ENCODE data around the gene RFX1. TPM values are rescaled to one million over a fixed set of nuclear protein-coding genes. Genes with fewer than 3 reads are reported as not detected.

Gene RFX1
- total RNA-seq, 1 donor from 2014 or later, result 16.2 TPM

DNA sequence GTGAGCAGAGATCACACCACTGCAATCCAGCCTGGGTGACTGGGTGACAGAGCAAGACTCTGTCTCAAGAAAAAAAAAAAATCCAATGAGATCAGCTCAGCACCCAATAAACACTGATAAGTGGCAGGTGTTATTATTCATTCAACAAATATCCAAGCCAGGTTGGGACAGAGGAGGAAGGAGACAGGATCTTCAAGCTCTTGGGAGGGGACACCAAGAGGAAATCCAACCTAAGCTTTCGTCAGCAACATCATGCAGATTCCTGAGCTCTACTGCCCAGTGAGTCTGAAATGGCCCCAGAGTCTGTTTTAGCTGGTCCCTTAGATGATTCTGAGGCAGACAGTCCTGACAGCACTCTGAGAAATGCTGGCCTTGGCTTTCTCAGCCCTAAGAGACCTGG is 7.7 kb downstream of the RFX1 start:
- intact Hi-C loops (cut with micrococcal nuclease), result no loop called here

DNA sequence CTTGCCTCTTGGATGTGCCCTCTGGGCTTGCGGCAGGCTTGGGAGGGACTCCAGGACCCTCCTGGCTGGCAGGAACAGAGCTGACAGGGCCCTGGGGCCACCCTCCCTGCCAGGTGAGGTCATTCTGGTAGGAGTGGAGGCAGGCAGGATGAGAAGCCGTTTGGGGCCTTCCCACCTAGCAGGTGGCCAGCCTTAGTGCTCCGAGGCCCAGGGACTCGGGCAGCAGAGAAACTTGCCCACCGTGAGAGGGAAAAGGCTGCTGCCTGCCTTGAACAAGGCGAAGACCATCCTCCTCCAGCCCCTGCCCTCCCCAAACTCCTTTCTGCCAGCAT is 8.5 kb downstream of the RFX1 start:
- intact Hi-C loops (cut with micrococcal nuclease), result no loop called here

DNA sequence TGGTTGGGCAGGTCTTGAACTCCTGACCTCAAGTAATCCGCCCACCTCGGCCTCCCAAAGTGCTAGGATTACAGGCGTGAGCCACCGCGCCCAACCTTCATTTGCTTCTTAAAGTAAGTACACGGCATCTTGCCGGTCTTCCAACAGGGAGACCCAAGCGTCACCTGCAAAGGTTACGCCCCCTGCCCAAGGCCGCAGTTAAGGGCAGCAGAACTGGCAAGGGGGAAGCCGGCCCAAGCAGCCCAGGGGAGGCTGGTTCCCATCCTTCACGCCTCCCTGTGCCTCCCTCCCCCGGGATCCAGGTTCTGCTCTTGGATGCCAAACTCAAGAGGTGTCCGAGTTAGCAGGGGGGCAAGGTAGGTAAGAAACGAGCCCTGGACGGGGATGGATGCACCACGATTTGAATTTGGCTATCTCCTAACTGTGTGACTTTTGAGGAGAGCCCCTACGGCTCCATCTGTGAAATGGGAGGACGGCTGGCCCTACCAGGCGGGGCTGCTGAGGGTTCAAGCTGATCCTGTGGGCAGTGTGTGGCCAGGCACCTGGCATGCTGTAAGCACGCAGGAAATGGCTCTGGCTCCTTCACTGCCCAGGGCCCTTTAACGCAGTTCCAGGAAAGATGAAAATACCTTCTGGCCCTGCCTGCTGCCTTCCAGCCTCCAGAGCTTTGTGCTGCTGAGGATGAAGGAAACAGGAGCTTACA is 9.0 kb downstream of the RFX1 start:
- intact Hi-C loops (cut with micrococcal nuclease), result no loop called here

DNA sequence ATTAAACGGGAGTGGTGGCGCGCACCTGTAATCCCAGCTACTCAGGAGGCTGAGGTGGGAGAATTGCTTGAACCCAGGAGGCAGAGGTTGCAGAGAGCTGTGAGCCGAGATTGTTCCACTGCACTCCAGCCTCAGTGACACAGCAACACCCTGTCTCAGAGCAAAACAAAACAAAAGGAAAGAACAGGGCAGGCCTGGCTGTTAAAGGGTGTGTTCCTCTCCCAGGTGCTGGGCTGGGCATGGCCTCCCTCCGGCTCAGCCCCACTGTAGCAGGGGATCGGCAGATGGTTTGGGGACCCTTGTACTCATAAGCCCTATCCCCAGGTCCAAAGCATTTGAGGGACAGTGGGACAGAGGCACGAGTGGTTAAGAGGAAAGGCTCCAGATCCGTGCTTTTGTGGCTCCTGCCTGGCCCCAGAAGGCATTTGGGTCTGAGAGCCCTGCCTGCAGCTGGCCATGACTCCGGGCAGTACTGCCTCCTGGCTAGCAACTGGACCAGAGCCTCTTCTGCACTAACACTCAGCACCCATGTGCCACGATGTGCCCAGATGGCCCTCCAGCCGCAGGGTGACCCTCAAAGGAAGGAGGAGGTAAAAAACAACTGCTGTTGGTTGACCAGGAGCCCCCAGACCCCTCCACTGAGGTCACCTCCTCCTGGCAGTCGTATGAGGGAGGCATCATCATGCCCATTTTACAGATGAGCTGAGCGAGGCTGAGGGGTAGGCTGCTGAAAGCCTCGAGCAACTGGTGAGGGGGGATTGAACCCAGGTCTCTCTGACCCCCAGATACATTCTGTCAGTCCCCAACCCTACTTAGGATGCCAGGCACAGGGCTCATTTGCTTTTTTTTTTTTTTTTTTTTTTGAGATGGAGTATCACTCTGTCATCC is 10.0 kb downstream of the RFX1 start:
- intact Hi-C loops (cut with micrococcal nuclease), result no loop called here

DNA sequence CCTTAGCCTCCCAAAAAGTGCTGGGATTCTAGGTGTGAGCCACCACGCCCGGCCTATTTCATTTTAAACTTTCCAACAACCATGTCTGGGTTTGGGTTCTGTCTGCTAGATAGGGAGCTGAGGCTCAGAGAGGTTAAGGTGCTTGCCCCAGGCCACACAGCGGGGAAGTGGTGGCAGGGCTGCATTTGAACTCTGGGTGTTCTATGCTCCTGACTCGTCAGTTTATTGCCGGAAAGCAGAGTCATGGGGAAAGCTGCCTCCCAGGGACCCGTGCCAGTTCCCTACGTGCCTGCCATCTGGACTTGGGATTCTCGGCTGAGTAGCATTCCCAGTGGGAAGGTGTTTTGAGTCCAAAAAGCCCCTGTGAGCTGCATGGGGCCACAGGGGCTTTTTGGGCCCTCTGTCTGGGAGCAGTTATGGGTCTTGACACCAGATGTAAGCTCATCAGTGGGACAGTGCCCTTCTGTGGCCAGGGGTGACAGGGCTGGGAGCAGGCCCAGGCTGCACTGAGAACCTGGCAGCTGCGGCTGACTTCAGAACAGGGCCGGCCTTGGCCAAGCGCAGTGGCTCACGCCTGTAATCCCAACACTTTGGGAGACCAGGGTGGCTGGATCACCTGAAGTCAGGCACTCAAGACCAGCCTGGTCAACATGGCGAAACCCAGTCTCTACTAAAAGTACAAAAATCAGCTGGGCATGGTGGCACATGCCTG is 10.9 kb downstream of the RFX1 start:
- intact Hi-C loops (cut with micrococcal nuclease), result no loop called here

DNA sequence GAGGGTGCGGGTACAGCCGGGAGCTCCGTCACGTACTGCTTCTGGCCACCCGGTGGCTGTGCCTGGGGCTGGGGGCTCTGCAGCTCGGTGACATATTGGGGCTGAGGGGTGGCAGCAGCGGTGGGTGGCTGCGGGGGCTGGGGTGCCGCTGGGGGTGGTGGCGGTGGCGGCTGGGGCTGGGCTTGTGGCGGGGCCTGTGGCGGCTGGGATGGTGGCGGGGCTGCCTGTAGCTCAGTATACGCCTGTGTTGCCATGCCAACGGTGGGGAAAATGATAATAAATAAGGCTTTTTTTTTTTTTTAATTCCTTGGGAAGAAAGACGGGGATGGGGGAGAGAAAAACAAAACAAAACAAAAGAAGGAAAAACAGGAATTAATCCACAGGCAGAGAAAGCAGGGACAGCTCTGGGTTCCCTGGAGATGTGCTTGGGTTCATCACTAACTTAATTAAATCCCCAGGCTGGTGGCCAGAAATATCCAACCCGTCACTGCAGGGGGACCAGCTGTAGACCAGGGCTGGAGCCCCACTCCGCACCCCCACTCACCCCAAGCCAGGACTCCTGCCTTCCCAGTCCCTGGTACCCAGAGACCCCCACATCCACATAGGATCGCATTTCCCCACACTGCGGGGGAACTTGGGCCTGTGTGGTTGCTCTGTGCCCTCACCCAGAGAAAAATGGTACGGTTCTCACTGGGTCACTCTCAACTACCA is 12.4 kb downstream of the RFX1 start:
- intact Hi-C loops (cut with micrococcal nuclease), result no loop called here

DNA sequence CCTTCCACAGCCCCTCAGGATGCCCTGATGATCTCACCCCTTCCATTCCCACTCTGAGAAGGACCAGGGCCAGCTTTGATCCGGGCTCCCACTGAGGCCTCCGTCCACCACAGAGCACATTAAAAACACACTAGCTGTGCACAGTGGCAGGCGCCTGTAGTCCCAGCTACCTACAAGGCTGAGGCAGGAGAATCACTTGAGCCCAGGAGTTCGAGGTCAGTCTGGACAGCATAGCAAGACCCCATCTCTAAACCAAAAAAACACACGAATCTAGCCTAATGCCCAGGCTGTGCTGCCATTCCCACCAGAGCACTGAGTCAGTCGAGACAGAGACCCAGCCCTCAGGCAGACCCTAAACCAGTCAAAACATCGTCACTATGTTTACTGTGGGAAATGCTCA is 14.1 kb downstream of the RFX1 start:
- intact Hi-C loops (cut with micrococcal nuclease), result no loop called here

DNA sequence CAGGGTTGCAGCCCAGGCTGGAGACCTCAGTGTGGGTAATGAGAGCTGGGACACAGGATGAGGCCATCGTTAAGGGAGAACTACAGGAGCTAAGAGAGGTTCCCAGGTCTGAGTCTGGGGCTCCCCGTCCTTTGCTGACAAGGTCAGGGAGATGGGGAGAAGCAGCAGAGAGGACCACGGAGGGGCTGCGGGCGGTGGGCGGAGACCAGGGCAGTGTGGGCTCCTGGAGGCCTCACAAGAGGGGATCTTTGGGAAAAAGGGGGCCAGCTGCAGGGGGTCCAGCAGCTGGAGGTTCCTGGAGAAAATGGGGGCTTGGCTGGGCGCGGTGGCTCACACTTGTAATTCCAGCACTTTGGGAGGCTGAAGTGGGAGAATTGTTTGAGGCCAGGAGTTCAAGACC is 16.0 kb downstream of the RFX1 start:
- intact Hi-C loops (cut with micrococcal nuclease), result no loop called here

DNA sequence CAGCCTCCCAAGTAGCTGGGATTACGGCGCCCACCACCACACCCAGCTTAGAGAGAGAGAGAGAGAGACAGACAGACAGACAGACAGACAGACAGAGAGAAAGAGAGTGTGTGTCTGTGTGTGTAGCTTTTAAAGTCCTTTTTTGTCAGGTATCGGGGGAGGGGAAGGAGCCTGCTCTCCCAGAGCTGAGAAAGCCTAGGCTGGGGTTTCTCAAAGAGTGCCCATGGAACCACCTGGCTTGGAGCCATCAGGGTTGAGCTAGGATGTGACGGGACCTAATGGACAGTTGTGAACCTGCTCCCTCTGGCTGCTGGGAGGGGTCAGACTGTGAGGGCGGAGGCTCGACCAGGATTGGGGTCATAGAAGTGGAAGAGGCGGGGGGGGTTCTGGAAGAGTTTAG is 16.6 kb downstream of the RFX1 start:
- intact Hi-C loops (cut with micrococcal nuclease), result loop anchor here (5.0 kb wide), 1 partner anchor 1138 kb away; a partner anchor contains a TSS

DNA sequence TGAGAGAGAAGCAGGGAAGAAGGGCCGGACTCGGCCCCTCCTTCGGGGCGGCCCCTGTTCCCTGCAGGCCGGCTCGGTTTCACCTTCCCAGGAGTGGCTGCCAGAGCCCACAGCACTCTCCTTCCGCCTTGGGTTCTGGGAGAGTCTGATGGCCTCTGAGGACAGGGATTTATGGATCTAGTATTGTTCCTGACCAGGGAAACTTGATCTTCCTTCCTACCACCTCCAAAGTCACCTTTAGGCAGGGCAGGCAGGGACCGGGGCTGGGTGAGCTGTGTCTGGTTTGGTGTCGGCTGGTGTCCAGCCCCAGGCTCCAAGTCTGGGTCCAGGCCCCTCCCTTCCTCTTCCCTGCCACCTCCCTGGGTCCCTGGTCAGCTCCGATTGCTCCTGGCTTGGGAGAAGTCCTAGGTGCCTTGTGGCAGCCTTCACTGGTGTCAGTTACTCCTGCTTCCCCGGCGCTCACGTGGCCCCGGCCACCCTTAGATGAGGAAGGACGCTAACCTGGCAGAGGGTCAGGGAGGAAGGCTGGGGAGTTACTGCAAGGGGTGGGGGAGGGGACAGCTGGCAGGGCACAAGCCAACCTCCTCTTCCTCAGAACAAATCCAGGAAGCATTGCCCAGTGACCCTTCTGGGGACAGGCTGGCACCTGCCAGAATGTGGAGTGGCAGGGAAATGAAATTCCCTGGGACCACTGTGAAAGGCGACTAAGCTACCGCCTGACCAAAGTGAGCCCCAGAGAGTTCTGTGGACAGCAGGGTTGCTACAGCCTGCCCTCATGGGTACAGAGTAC is 18.8 kb downstream of the RFX1 start:
- intact Hi-C loops (cut with micrococcal nuclease), result loop anchor here (5.0 kb wide), 1 partner anchor 1140 kb away; a partner anchor contains a TSS

DNA sequence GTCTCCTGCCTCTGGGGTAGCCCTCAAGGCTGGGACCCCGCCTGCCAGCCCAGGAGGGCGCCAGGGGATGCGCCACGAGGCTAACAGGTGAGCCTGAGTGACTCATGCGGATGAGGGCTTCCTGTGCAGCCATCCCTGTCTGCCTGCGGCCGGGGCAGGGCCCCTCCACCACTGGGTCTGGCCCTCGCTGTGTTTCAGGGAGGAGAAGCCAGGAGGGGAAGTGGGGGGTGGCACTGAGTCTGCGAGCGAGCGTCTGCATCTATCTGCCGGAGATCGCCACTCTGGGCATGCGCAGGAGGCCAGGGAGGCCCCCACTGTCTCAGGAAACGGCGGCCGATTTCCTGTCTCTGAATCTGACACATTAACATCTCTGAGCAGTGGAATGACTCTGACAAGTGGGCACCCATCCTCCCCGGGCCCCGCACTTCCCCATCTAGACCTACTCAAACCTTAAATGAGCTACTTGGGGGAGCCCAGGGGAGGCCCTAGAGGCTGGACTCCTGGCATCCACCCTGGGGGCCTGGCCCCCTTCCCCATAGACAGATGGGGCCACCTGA is 19.7 kb downstream of the RFX1 start:
- intact Hi-C loops (cut with micrococcal nuclease), result loop anchor here (1.0 to 5.0 kb wide), 7 partner anchors 16 to 1141 kb away; partner anchors contain the start of genes DCAF15, PRKACA and RFX1

DNA sequence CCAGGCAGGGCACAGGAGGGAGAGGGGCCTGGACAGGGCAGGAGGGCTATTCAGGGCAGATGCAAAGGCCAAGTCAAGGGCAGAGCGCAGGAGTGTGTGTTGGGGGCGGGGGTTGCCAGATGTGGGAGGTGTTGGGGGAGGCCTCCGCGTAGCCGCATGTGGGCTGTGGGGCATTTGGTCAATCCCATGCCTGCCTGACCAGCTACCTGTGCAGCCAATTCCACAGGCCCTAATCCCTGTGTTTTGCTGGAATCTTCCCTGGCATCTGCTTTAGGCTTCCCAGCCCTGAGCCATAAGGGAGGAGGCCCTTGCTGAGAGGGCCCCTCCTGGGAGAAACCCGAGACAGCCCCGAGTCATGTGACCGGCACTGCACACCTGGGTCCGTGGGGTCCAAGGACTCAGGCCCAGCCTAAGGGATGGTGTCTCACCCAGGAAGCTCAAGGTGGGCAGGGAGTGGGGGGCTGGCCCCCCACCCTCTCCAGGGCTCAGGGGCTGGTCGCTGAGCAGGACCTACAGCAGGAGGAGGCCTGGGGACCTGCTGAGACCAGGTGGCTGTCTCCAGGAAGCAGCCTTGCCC is 20.3 kb downstream of the RFX1 start:
- intact Hi-C loops (cut with micrococcal nuclease), result loop anchor here (1.0 to 5.0 kb wide), 7 partner anchors 16 to 1141 kb away; partner anchors contain the start of genes DCAF15, PRKACA and RFX1

DNA sequence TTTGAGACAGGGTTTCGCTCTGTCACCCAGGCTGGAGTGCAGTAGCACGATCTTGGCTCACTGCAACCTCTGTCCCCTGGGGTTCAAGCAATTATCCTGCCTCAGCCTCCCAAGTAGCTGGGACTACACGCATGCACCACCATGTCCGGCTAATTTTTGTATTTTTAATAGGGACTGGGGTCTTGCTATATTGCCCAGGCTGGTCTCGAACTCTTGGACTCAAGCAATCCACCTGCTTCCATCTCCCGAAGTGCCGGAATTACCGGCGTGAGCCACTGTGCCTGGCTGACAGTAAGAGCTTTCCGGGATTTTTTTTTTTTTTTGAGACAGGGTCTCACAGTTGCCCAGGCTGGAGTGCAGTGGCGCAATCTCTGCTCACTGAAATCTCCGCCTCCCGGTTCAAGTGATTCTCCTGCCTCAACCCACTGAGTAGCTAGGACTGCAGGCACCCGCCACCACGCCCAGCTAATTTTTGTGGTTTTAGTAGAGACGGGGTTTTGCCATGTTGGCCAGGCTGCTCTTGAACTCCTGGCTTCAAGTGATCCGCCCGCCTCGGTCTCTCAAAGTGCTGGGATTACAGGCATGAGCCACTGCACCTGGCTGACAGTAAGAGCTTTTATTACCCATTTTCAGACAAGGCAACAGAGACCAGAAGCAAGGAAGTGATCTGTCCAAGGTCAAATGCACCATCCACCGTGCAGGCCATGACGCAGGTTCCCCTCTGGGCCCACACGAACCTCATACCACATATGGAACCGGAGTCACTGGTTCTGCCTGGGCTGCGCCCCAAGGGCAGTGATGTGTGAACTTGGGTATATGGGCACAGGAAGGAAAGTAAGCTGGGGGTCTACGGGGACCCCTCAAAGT is 21.0 kb downstream of the RFX1 start:
- intact Hi-C loops (cut with micrococcal nuclease), result loop anchor here (5.0 kb wide), 1 partner anchor 1142 kb away; a partner anchor contains a TSS

DNA sequence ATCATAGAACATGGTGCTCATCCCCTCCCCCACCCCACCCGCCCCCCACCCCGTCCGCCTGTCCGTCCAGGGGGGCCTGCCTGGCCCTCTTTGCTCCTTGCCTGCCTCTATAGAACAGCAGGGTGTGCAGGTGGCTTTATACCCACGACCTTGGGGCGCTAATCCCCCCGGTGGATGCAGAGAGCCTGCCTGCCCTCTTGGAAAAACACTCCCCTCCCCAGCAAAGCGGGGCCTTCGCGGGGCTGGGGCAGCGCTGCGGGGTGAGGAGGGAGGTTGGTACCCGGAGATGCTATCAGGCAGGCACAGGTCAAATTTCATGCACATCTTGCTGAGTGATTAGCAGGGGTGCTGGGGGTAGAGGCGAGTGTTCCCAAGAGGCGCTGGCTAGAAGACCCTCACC is 21.9 kb downstream of the RFX1 start:
- intact Hi-C loops (cut with micrococcal nuclease), result no loop called here

DNA sequence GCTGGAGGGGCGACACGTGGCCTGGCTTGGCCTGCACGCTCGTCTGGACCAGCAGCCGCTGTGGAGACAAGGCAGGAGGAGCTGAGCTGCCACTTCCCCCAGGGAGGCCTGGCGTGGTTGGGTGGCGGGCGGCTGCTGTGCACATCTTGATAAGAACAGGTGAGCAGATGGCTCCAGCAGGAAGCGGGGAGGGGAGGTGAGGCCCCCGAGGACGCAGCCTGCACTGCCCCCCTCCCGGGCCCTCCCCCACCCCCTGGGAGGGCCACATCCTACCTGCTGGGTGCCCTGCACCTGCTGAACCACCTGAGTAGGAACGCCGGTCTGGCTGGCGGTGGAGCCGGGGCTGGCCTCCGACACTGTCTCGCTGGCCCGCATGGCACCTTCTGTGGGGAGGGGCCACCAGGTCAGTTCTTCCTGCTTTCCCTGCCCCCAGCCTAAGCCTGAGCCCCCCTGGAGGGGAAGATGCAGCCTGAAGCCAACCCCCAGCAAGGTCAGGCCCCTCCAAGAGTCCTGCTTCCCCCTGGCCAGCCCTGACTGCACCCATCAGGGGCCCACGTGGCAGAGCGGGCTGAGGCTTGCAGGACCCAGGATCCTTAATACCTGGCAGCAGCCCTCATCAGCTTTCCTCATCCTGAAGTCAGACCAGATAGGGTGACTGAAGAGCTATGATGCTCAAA is 22.8 kb downstream of the RFX1 start:
- intact Hi-C loops (cut with micrococcal nuclease), result no loop called here

DNA sequence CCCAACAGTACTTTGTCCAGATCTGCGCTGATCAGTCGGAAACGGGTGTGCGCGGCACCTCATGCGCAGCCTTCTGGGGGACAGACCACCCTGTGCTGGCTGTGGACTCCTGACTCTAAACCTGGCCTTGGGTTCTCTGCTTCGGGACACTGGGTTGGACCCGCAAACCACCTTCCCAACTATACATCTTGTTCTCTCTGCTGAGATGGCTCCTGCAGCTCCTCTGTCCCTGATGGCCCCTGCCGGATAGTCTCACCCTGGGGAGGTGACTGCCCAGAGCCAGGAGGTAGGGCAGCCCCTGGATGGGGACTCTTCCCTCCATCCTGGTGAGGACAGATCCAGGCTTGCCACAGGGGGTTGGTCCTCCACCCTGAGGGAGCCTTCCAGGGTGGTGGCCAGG is 23.3 kb downstream of the RFX1 start:
- intact Hi-C loops (cut with micrococcal nuclease), result no loop called here

DNA sequence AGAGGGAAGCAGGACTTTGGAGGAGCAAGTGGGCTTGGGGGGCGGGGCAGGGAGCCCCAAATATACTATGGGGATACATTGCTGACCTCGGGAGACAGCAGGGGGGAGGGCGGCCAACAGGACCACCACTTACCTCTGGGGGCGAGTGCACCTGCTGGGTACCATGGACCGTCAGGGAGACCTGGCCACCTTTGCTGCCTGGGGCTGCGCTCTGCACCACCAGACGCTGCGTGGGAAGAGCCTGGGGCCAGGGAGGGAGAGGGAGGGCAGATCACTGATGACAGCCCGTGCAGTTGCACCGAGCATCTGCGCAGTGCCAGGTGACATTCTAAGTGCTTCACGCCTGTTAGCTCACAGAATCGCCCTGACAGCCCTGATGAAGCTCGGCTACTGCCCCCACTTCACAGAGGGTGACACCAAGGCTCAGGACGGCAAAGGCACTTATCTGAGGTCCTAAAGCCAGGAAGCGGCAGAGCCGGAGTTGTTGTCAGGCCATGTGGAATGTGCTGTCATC is 24.1 kb downstream of the RFX1 start:
- intact Hi-C loops (cut with micrococcal nuclease), result no loop called here

DNA sequence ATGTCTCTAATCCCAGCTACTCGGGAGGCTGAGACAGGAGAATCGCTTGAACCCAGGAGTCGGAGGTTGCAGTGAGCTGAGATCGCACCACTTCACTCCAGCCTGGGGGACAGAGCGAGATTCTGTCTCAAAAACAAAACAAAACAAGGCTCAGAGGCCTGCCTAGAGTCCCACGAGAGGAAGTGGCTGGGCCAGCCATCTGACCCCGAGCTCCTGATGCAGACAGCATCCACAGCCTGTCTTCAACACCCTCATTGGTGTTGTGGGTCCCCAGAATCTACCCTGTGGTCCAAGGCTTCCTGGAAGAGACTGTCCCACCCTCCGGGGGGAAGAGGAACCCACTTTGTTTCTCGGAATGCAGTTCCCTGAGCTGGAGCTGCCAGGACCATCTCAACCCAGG is 24.7 kb downstream of the RFX1 start:
- intact Hi-C loops (cut with micrococcal nuclease), result no loop called here

All from T-helper 1 cell treated with Interleukin-12 subunit alpha and Interleukin-12 subunit beta and Interleukin-4 antibody, amounts not matched to agents 30 ng/mL and 1 ng/mL, for 36 hours (primary cell).